EH (cell line): Measurements from ENCODE around the gene FAM53B.
"Not testable (repeated sequence)": the region's sequence is repeated elsewhere in the genome, so short reads cannot be mapped to it uniquely, and the experiment has no call there.

Experiments
- DNase-seq: peaks from one replicate; pipeline ENCODE4 v3.0.0-alpha.2; 2015; ENCODE audit warnings: low read depth

FAM53B gene

DNA sequence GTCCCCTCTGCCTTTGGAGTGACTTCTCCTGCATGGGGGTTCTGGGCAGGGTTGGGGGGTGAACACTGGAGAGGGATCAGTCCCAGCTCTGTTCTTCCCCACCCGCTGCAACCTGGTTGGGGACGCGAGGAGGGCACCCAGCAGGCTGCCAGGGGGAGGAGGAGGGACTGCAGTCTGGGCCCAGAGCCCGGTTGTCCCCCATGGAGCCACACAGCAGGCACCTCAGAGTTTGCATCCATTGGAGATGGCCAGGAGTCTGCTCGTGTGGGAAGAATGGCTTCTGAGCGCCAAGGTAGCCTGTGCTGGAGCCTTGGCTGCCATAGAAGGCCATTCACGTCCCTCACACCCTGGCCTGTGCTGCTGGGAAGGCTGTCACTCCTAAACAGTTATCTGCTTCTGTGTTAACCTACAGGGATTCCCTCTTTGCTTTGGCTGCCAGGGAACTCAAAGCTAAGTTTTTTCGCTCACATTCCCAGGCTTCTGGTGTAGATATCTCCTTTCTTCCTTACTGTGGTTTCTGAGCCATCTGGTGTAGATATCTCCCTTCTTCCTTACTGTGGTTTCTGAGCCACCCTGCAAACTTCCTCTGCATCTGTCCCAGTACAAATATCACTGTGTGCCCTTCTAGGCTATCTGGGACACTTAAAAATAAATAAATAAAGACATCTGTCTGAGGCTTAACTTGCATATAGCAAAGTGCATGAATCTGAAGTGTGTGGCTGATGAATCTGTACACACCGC lies 148.9 kb downstream of the FAM53B start:
- no peak for DNase-seq

DNA sequence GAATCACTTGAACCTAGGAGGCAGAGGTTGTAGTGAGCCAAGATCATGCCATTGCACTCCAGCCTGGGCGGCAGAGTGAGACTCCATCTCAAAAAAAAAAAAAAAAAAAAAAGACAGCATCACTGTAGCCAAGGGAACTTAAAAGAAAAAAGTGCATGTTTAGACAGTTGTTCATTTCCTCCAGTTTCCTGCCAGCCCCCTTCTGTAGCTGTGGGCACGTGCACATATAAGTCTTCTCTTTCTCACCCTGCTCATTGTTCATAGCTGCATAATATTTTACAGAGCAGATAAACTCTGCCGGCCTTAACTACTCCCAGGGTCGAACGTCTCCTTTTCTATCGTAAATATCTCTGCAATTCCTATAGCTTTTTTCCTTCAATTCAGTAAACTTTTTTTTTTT lies 149.9 kb downstream of the FAM53B start:
- peak; percentile 15 for DNase-seq

DNA sequence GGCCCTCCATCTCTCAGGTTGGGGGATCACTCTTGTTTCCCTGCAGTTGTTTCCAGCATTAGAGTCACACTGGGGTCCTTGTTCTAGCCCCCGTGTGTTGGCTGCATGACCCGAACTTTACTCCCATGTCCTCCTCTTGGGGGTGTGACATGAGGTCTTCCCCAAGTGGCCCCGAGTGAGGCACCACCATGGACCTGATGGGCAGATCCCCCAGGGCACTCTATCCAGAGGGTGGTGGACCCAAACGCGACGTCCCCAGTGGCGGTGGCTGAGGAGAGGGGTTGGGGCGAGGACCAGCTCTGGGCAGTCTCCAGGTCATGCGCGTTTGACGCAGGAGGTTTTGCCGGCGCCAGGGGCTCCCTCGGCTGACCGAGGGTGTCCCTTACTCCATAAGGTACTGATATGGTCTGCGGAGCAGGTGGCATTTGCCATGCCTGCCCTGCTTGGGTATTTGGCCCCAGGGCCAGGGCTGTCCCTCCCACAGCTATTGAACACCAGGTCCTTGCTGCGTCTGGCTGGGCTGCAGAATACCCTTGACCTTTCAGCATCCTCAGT lies 150.7 kb downstream of the FAM53B start:
- DNase-seq, result no peak

DNA sequence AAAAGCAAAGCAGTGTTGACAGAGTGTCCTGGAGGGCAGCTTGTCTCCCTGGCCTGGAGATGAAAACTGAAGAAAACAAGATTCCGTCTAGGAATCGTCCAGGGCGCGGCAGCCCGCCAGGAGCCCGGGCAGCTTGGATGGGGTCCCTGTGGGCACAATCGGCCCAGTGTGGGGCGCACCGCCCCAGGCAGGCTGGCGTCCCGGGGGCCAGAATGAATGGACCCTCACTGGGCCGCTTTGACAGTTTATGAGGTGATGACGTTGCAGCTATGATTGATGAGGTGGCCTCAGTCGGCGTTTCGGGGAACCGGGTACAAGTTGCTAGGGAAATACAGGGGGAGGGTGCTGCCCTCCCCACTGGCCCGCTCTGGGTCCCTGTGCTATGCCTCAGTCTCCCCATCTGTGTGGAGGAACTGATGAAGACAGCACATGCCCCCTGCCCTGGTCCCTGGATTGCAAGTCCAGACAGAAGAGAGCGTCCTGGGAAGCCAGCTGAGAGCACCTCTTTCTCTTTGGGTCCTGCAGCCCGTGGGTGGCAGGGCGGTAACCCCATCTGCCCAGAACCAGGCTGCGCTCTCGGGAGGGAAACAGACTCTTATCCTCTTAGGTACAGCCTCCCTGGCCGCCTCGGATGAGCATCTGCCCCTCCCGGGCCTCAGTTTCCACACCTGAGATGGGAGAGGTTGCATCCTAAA lies 151.3 kb downstream of the FAM53B start:
- no peak for DNase-seq

DNA sequence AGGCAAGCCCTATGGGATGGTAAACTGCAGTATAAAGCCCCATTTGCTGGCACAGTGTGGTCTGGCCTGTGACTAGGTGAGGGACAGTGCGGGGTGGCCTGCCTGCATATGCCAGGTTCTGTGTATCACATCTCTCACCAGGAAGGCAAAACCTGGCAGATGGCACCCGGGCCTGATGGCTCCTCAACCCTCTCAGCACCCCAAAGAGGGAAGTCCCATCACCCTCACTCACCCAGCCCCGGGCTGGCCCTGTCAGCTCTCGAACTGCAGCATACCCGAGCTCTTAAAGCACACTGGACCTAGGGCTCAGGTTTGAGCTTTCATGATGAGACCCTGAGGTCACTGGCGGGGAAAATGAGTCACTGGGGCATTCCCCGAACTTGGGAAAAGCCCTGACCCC lies 152.1 kb downstream of the FAM53B start:
- no peak for DNase-seq

DNA sequence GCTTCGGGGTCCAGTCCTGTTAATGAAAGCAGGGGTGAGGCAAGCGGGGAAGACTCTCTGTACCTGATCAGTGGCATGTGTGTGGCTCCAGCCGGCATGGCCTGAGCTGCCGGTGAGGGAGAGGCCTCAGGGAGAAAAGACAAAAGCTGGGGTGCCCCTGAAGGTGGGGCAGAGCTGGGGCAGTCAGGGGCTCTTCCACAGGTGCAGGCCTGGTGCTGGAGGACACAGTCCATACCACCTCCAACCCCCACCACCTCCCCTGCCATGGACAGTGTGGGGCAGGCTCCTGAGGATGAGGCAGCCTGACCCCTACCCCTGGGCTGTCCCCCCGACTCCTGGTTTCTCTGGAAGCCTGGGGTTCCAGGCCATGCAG lies 153.1 kb downstream of the FAM53B start:
- no peak for DNase-seq

DNA sequence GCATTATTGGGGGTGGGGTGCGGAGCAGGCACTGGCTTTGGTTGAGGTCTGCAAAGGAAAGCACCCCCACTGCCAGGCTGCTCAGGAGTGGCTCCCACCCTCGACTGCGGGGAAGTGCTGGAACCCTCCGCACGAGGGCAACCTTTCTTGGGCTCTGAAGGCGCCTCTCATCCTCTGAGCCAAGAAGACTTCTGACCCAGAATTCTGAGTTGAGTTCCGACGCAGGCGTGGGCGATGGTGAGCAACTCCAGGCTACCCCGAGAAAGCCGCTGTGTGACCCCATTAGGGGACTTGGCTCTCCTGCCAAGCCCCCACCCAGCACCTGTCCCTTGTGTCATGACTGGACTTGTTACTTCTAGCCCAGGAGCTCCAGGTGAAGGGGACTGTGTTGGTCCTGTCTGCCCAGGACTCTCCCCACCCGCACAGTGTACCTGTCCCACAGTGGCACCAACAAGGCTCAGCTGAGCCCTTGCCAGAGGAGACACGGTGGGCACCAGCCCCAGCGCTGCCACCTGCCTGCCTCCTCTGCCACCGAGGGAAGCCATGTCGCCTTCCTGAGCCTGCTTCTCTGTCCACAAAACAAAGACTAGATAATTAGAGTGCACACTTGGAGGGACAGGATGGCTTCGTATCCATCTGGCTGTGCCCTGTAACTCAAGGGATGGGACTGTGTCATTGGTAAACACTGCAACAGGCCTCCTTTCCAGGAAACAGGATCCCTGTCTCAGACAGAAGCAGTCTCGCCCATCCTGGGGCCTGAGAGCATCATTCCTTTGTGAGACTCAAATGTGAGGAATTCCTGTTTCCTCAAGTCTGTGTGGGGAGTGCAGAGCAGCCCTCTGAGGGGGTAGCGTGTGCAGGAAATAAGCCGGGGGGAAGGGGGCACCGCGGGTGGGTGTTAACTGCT lies 153.7 kb downstream of the FAM53B start:
- DNase-seq, result peak; percentile 13

DNA sequence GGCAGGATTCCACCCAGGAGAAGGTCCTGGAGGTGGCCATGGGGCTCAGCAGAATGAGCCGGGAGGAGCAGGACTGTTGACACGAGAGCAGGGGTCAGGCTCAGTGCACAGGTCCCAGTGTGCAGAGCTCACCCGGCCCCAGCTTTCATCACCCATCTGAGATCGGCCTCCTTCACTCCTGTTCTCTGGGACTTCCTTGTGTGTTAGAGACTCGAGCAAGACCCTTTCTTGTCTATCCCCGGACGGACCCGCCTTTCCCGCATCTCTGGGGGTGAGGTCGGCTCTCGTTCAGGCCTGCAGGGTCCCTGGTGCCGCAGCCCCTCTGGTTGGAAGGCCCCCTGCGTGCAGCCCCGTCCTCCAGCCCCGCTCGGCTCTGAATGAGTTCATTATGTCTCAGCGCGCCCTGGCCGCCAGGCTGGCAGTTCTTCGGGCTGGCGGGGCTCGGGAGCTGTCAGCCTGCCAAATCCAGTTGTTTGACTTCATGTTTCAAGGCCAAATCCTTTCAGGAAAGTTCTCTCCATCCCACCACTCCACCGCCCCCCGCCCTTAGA lies 154.6 kb downstream of the FAM53B start:
- no peak for DNase-seq

DNA sequence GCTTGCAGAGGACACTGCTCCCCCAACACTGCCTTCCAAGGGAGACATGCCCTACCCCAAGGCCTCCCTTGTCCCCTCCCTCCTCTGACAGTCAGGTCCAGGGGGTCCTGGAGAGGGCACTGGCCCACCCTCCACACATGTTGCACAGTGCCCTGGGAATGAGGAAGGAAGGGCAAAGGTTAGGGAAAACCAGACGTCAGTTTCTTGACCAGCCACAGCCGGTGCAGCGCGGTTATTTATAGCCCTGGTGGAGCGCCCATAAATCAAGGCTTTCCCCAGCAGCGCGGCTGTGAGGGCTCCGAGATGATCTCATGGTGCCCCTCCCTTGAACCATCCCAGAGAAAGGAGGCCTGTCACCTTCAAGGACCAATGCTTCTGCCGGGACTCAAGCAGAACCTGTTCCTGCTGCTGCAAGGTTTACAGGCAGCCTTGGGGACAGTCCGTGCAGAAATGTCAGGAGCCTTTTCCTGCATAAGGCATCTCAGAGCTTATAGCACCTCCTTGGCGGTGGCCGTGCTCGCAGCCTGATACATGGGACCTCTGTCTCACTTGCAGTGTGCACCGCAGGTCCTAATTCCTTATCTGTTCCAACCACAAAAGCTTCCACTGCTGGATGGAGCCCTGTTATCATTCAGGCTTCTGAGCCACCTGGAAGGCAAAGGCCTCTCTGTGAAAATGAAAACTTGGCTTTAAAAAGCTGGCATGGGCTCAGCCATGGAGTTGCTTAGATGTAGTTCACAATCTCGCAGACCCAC lies 155.3 kb downstream of the FAM53B start:
- peak; percentile 49 for DNase-seq

DNA sequence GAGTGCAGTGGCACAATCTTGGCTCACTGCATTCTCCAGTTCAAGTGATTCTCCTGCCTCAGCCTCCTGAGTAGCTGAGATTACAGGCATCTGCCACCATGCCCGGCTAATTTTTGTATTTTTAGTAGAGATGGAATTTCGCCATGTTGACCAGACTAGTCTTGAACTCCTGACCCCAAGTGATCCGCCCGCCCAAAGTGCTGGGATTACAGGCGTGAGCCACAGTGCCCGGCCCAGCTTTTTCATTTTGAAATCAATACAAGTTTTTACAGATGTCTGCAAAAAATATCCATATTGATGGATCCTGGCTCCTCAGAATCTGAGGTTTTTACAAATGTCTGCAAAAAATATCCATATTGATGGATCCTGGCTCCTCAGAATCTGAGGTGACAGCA lies 155.8 kb downstream of the FAM53B start:
- not testable (repeated sequence) for DNase-seq

DNA sequence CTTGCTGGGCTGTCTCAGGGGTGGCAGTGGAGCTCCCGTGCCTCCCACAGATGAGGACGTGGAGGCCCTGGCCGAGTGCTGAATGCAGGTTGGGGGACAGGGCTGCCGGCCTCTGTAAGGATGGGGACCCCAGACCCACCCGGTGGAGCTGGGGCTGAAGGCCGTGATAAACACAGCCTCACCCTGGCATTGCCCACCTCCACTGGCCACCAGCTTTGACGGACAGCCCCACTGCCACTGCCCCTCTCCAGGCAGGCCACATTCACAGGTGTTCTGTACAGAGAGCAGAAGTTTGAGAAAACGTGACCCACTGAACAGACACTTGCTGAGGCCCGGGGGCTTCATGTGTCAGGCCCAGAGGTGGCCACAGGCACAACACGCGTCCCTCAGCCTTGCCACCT lies 156.4 kb downstream of the FAM53B start:
- no peak for DNase-seq

DNA sequence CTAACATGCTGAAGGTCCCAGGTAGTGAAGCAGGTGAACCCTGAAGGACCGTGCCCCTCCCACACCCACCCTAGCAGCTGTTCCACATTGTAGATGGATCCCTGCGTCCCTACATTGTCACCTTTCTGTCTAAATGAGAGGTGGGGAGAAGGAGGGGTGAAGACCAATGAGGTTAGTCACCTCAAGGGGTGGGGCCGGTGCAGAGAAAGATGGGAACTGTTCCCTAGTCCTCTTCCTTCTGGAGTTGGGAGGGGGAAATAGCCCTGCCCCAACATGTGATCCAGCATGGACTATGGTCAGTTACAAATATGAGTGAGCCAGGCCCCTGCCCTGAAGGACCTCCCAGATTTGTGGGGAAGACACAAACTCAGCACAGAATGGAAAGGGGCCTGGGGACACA lies 158.0 kb downstream of the FAM53B start:
- DNase-seq, result no peak

DNA sequence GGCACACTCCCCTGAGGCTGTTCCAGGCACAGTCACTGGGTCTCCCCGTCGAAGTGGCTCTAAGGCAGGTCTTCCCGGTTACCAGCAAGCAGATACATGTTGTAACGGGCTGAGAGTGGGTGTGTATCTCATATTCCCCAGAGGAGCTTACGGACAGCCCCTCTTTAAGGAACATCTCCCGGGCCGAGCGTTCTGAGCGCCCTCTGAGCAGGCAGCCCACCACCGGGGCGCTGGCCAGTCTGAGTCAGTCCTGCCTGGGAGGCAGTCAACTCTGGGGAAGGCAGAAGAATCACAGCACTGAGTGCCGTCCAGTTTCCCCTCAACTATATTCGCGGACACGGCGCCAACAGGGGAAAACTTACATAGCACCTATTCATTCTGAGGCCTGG lies 165.2 kb downstream of the FAM53B start:
- no peak for DNase-seq

DNA sequence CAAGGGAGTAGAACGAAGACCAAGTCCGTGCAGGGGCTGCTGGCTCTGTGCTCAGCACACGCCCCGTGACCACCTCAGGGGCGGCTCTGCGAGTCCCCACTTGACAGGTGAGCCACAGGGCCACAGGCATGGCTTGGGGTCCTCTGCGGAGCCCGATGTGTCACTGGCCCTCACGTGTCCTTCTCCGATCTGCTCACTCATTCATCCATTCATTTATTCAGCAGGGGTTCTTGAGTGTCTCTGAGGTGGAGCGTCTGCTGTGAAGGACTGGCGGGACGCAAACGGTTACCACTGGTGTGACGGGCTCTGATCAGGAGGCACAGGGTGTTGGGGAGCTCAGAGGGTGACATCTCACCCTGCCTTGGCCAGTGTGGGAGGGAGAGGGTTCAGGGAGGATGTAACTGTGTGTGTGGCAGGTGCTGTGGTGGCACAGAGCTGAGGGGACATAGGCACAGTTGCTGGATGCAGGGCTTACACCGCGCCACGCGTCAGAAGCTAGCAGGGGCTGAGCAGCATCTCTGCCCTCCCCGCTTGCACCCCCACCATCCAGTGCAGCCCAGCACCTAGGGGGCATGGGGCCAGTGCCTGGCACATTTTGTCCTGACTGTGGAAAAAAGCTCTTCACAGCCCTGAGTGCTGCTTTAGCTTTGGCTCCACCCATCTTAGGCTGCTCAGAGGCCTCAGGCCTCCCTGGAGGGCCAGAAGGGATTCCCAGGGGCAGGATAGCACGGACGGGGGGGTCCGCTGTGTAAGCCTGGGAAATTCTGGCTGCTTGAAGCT lies 165.8 kb downstream of the FAM53B start:
- no peak for DNase-seq

DNA sequence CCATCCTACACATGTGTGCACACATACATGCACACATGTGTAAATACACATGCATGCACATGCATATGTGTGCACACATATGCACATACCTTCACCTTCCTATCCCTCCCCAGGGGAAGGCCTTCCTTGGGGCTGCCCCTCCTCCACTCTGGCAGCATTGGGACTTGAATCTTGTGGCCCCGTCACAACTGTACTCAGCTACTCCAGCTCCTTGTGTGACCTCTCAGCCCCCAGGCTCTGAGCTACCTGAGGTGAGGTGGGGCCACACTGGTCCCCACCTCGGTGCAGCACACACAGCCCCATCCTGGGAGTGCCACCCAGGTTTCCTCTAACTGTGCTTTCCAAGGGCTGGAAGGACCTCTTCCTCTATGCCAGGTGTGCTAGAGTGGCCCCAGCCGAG lies 166.5 kb downstream of the FAM53B start:
- no peak for DNase-seq

DNA sequence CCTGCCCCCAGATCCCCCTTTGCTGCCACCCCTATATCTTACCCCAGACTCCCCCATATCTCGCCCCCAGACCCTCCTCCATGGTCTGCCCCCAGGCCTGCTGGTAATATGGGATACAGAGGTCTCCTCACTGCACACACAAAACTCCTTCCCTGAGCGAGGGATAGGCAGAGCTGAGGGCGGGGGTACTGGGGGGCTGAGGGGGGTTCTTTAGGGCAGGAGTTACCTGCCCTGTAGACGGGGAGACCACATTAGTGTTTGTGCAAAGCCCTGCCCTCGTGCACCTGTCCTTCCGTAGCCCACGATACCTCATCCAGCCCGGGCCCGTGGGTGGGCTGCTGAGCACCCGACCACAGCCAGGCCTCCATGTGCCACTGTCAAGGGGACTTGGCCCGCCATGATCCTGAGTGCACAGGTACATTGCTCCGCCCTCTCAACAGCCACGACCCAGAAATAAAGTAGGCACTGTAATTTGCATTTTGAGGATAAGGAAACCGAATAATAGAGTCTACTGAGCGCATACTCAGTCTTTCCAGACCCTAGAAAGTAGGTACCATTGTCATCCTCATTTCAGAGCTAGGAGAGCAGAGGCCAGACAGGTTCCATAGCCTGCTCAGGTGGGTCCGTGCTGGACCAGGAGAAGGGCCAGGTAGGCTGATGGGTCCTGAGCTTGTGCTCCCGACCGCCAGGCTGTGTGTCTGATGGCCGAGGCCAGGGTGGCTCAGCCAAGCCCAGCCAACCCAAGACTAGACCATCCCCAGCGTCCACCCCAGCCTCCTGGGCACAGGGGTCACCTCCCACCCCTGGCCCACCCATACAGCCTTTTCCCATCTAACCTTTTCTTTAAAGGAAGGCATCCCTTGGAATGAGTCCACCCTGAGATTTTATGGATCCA lies 167.4 kb downstream of the FAM53B start:
- no peak for DNase-seq

DNA sequence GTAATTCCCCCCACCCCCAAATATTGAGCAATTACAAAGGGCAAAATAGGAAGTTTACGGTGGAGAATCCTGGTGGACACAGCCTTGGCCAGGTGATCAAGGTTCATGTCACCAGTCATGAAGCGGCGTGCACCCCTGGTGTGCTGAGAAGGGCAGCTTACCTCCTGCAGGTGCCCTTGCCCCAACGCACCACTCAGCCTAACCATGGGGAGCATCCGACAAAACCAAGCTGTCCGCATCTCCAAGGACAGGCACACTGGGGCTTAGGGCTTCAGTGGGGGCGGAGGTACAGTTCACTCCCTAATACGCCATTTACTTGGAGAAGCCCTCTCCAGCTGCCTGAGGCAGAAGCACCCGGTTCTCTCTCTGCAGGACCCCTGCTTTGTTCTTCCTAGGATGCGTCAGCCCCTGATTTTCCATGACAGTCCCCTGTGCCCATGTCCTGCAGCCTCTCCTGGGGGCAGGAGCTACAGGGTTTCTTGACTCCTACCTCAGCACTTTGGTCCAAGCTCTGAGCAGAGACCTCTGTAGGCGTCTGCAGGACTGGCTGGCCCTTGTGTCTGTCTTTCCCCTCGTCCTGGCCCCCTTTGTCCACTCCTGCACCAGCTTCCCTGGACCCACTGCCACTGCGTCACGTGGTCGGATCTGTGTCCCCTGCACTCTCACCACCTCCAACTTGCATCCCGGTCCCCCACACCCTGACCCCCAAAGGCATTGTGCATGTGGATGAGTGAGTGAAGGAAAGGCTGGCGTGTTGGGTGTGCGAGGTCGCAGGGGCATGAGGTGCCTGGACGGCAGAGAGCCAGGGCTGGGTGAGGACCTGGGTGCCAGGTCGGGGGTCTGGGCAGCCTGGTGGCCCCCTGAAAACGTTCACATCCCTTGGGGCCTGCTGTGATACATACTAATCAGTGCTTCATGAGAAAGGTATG lies 168.8 kb downstream of the FAM53B start:
- DNase-seq, result no peak

DNA sequence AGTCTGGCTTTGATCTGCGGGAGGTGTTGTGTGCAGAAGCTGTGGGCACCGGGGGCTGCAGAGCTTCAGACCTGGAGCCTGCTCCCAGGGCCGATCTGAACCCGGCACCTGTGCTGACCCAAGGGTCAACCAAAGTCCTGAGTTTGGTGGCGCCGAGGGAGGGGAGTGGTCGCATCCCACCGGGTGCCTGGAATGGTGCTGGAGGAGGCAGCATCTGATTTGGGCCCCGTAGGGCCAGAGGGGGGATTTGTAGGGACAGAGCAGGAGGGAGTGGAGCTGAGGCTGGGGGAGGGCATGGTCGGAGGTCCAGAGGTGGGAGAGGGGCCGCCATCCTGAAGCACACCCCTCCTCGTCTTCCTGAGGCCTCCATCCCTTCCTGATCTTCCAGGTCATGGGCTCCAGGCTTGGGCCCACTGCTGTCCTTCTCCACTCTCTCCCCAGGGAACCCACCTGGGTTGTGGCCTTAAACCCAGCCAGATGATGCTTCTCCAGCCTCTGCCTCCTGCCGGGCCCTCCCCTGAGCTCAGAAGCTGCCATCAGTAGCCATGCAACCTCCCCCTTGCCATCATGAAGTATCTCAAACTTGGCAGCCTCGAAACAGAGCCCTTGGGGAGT lies 169.6 kb downstream of the FAM53B start:
- DNase-seq, result no peak
